Fibroblast of the aortic adventitia (primary cell): Measurements from ENCODE around the gene HS2ST1. TPM values are rescaled to one million over a fixed set of nuclear protein-coding genes. Genes with fewer than 3 reads are reported as not detected.

Source experiments
- DNase-seq: peaks from one replicate; pipeline ENCODE4 v3.0.0-alpha.2; 2010; ENCODE audit warnings: low read depth
- H3K4me3 ChIP-seq: 2 replicates; pipeline ENCODE4 v1.5.1; 2011; ENCODE audit warnings: low read depth, mild to moderate bottlenecking, control low read depth, low read length, moderate library complexity
- CTCF ChIP-seq: IDR thresholded peaks from 2 replicates; pipeline ENCODE4 v1.5.1; 2011; ENCODE audit warnings: mild to moderate bottlenecking, low read length, control low read depth, inconsistent platforms; ENCODE audit not compliant: insufficient read depth
- total RNA-seq: library from RNA; depleted of rRNA; stranded (reverse); fragments of >200 nt; gene quantifications from 2 replicates; pipeline ENCODE4 v1.2.3, GENCODE V29; 2012; ENCODE audit warnings: low replicate concordance

The HS2ST1 gene
- total RNA-seq, 1 donor, result 51.0 TPM

GRCh38 chr1:87129606-87130005 is 215.2 kb downstream of the HS2ST1 start:
- TF ChIP-seq CTCF, result no peak
- no peak overlapping the region for H3K4me3 ChIP-seq
- DNase-seq, result no peak

GRCh38 chr1:87130438-87130837 is 216.0 kb downstream of the HS2ST1 start:
- TF ChIP-seq CTCF, result no peak
- no peak for DNase-seq
- no peak overlapping the region for H3K4me3 ChIP-seq

- peak; percentile 89 for TF ChIP-seq CTCF
- peak overlapping the region; percentile 62 for H3K4me3 ChIP-seq
- peak; percentile 80 for DNase-seq
These were observed 217.4 kb downstream of the HS2ST1 start for GRCh38 chr1:87131809-87132283.

GRCh38 chr1:87132284-87132870 is 217.9 kb downstream of the HS2ST1 start:
- H3K4me3 ChIP-seq, result peak overlapping the region; percentile 62
- DNase-seq, result no peak
- TF ChIP-seq CTCF, result no peak

- H3K4me3 ChIP-seq, result no peak overlapping the region
- TF ChIP-seq CTCF, result no peak
- no peak for DNase-seq
These were observed 219.6 kb downstream of the HS2ST1 start for GRCh38 chr1:87134061-87134460.

- no peak overlapping the region for H3K4me3 ChIP-seq
- no peak for DNase-seq
- no peak for TF ChIP-seq CTCF
These were observed 220.3 kb downstream of the HS2ST1 start for GRCh38 chr1:87134625-87135328.
